IPS DF 4.7 (cell line): Measurements from ENCODE around the gene PRSS22.

Experiments used
- DNase-seq: peaks from one replicate; pipeline ENCODE4 v3.0.0-alpha.2; 2013; ENCODE audit warnings: low spot score; ENCODE audit errors: extremely low read depth

PRSS22 gene

GRCh38 chr16:2816751-2817339 lies 41.1 kb downstream of the PRSS22 start, which contains the start of gene PRSS21:
TSS of gene PRSS21 (plus strand) at chr16:2817237. CDS start at chr16:2817269, 32 bp downstream.
- DNase-seq = no peak

- DNase-seq = no peak
Observed at GRCh38 chr16:2815299-2815771, 42.6 kb downstream of the PRSS22 start.

GRCh38 chr16:2814551-2815298 lies 43.2 kb downstream of the PRSS22 start:
- DNase-seq = no peak

- no peak for DNase-seq
Observed at GRCh38 chr16:2813771-2814221, 44.2 kb downstream of the PRSS22 start.

- no peak for DNase-seq
Observed at GRCh38 chr16:2811703-2812471, 46.1 kb downstream of the PRSS22 start.

- DNase-seq = no peak
Observed at GRCh38 chr16:2810651-2811050, 47.3 kb downstream of the PRSS22 start.

- DNase-seq = no peak
Observed at GRCh38 chr16:2809149-2809760, 48.7 kb downstream of the PRSS22 start.

GRCh38 chr16:2808181-2808580 lies 49.8 kb downstream of the PRSS22 start:
- no peak for DNase-seq

- DNase-seq = no peak
Observed at GRCh38 chr16:2806286-2806685, 51.7 kb downstream of the PRSS22 start.

- no peak for DNase-seq
Observed at GRCh38 chr16:2804728-2805127, 53.2 kb downstream of the PRSS22 start.

GRCh38 chr16:2803545-2804195 lies 54.3 kb downstream of the PRSS22 start:
- no peak for DNase-seq
